ENCODE data around the gene AURKAIP1. TPM values are rescaled to one million over a fixed set of nuclear protein-coding genes. Genes with fewer than 3 reads are reported as not detected.

AURKAIP1 gene
- total RNA-seq, 1 experiment from 2014 or later = 308 TPM

DNA sequence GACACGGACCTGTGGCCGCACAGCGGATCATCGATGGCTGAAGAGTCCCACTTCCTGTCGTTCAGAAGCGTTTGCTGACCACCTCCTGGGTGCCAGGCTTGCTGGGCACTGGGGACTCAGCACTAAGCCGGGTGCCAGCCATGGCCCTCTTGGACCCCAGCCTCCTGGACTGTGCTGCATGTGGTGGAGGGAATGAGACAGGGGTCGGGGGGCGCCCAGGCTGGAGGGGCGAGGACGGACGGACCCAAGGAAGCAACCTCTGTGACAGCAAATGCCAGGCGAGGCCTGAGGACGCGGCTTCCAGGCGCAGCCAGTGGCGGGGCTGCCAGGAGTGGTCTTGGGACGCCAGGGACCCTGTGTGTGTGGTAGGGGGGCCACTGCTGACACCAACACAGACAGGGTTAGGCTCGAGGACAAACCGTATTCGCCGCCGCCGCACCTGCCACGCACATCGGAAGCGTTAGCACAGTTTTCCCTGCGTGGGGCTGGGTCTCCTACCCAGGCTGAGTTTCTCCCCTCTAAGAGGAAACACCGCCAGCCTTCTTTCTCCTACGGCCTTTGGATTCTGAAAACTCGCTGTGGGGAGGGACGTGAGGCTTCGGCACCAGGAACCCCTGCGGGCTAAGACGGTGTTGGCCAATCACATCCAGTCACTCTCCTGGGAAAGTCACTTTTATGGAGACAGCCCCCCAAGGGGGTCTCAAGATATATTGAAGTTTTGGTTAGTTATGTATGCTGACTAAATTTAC lies 13.6 kb downstream of the AURKAIP1 start:
- no peak for DNase-seq (ENCODE audit: low read depth)

DNA sequence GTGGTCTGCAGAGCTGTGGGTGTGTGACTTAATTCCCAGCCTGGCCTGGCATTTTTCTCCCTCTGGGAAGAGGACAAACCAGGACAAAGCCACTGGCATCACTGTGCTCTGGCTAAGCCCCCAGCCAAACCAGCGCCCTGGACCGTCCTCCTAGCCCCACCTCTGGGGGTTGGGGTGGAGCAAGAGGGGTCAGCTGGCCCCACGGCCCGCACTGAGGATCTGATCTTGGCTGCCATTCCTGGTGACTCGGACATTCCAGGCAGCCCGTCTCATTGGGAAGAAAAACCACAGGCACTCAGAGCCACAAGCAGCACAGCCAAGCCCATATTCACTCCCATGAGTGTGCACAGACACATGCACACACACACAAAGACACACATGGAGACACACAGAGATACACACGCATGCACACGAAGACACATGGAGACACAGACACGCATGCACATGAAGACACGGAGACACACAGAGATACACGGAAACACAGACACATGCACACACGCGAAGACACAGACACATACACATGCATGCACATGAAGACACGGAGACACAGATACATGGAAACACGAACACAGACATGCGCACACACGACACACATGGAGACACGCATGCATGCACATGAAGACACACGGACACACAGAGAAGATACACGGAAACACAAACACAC lies 14.4 kb downstream of the AURKAIP1 start:
- peak; percentile 94 for DNase-seq (ENCODE audit: low read depth)

DNA sequence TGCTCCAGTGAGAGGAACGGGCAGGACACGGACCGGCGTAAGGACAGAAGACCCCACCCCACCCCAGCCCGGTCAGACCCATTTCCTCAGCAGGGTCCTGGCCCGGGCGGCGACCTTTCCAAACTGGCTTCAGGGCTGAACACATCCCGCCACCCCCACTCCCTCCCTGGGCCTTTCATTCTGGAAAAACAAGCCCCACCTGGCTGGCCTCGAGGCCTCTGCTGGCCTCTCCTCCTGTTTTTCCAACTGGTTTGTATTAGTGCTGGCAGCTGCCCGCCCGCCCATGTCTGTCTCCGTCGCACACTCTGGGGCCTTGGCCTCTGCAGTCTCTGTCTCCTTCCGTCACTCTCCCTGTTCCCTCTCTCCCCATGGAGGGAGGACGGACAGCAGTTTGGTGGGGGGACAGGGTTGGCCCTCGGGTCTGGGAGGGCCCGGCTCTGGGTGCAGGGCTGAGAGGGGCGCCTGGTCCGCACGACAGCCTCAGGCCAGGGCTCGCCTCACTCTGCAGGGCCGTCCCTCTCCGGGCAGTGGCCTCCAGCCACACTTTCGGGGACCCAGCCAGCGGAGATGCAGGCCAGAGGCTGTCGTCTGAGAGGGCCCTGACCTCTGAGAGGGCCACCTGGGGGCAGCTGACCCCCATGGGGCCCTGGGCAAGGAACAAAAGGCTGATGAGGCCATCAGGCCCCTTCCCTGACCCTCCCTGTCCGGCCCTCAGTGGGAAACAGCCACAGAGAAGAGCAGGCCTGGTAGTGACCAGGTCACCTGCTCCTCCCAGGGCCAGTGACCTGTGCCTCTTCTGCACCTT lies 15.1 kb downstream of the AURKAIP1 start:
- peak; percentile 69 for DNase-seq (ENCODE audit: low read depth)

DNA sequence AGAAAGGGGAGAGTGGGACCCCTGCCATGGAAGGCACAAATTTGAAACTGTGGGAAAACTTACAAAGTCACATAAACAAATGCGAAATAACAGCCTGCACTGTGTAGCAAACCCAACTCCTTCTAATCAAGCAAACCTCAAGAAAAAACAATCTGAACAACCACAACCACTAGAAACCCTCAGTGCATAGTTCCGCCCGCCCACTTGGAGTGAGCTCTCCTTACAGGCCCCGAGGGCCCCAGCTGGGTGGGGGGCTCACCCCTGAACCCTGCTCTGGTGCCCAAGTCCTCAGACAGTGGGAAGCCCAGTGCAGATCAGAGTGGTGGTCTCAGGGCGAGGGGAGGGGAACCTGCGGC lies 15.7 kb downstream of the AURKAIP1 start:
- peak; percentile 64 for DNase-seq (ENCODE audit: low read depth)

DNA sequence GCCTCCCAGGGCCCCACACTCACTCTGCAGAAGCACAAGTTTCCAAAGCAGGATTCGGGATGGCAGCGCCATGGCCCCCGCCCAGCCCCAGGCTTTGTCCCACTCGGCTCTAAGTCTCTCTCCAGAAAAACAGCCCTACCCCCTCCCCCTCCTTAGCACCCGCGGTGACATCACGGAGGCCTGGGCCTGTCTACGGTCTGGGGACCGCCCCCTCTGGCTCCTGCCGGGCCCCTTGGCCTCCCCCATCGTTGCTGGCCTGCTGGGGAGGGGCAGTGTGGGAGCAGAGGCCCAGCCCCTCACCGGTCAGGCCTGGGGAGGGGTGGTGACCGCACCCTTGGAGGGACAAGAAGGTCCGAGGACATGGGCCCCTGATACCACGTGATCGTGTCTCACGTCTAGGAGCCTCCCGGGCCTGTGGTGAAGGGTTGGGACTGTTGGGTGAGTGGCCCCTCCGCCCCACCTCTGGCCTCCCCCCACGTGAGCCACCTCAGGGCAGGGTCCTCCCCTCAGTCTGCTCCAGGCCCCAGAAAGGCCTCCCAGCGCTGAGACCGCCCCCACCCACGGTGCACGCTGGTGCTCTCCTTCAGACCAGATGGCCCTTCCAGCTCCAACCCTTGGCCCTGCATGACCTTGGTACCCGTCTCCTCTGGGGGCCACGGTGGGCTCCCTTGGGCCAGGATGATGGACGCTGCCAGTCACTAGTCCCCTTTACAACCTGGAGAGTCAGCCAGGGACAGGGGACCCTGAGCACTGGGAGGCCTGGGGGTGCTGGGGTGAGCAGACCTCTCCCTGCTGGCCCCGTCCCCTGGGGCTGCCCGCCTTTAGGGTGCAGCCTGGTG lies 16.4 kb downstream of the AURKAIP1 start, which contains the start of gene MXRA8:
Gene MXRA8 (minus strand): TSS at position 123 of the 839 bp plus-strand sequence. CDS start 51 bp downstream, at position 72.
- DNase-seq (ENCODE audit: low read depth) = no peak

DNA sequence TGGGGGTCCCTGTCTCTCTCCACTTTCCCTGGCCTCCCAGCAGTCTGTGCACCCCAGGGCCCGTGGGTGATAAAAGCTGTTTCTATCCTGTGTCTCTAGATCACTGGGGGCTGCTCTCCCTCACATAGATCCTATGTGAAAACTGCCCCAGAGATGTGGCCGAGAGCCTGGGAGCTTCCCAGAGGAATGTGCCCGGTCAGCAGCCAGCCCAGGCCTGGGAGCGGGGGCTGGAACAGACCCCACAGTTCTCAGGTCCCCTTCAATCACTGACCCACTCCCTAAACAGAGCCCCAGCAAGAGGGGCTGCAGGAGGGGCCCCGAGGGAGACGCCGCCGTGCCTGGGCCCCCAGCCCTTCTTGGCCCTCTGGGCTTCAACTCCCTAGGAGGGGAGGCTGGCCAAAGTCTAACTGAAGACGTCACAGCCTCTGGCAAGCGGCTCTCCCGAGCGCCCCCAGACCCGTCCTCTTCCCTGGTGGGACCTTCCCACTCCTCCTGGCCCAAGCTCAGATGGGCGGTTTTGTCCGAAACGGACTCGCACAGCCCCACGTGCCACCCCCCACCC lies 17.1 kb downstream of the AURKAIP1 start:
- no peak for DNase-seq (ENCODE audit: low read depth)

DNA sequence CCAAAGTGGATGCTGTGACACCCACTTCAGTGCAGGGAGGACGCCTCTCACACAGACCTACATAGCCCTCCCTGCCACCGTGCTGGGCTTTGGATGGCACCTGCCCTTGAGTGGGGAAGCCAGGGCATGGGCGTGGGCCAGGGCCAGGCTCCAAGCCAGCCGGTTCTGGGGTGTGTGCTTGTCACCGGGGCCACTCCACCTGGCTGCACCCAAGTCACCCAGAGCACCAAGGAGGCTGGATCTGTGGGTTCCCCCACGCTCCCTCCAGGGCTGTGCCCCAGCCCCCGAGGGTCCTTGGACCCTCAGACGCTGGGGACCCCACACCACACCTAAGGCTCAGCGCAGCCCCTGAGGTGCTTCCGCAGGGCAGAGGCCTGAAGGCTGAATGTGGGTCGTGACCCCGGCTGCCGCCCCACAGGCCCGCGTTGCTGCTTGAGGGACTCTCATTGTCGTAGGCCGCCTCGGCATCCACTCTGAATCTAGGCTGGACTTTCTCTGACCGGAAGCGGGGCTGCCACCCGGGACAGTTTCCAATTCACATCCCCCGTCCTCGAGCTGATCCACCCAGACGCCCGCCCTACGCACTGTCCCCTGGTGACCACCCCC lies 18.1 kb downstream of the AURKAIP1 start:
- no peak for DNase-seq (ENCODE audit: low read depth)

DNA sequence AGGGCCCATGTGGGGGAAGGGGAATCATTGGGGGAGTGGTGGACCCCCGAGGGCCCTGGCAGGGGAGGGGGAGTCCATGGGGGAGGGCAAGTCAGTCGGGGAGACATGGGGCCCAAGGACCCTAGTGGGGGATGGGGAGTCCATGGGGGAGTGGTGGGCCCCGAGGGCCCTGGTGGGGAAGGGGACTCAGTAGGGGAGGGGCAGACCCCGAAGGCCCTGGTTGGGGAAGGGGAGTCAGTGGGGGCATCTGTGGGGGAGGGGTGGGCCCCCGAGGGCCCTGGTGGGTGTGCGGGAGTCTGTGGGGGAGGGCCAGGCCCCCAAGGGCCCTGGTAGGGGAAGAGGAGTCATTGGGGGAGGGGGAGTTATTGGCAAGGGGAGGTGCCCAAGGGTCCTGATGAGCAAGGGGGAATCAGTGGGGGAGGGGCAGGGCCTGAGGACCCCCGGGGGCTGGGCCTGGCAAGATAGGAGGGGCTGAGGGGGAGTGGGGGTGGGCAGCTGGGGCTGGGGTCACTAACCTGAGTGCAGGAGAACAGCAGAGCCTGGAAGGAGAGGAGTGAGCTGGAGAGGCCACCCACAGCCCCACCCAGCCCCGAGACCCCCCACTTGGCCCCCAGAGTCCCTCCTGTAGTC lies 18.7 kb downstream of the AURKAIP1 start:
- no peak for DNase-seq (ENCODE audit: low read depth)

DNA sequence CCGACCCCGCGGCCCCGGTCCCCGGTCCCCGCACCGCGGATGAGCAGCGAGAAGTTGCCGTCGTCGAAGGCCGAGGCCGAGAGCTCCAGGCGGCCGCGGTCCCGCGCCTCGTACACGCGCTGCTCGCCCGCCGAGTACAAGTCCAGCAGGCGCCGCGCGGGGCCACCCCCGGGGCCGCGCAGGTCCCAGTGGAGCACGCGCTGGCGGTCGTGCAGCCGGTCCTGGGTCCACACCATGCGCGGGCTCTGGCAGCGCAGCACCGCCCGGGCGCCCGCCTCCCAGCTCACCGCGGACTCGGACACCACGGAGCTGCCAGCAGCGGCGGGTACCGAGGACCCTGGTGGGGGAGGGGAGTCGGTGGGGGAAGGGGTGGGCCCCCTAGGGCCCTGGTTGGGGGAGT lies 19.6 kb downstream of the AURKAIP1 start:
- DNase-seq (ENCODE audit: low read depth) = no peak

DNA sequence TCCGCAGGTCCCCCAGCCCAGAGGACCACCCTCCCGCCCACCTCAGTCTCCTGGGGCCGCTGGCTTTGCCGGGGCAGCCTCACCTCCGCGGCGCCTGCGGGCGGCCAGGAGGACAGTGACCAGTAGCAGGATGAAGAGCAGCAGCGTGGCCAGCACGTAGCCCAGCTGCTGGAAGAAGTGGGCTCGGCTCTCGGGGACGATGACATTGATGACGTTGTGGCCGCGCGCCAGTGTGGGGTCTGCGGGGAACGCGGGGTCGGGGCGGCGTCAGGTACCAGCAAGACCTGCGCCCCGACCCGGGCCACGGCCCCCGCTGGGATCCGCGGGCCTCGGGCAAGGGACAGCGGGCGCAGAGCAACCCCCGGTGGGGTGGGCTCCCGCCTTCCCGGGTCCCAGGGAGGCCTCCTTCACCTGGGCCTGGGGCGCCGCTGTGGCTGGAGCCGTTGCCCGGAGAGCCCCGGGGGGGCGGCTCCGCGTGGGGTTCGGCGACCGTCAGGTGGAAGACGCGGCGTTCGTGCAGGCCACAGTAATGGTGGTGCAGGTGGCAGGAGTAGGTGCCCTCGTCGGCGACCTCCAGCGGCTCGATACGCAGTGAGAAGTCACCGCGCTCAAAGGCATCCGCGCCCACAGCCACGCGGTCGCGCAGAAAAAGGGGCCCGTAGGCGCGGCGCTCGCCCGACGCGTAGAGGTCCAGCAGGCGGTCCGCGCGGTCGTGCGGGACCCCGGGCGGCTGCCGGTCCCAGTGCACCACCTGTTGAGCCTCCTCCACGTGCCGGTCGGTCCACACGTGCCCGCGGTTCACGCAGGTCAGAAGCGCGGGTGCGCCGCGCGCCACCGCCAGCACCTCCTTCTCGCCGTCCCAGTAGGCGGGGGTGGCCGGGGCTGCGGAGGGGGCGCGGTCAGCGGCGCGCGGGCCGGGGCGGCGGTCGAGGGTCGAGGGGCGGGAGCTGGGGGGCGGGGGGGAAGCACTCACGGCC lies 20.4 kb downstream of the AURKAIP1 start:
- no peak for DNase-seq (ENCODE audit: low read depth)

DNA sequence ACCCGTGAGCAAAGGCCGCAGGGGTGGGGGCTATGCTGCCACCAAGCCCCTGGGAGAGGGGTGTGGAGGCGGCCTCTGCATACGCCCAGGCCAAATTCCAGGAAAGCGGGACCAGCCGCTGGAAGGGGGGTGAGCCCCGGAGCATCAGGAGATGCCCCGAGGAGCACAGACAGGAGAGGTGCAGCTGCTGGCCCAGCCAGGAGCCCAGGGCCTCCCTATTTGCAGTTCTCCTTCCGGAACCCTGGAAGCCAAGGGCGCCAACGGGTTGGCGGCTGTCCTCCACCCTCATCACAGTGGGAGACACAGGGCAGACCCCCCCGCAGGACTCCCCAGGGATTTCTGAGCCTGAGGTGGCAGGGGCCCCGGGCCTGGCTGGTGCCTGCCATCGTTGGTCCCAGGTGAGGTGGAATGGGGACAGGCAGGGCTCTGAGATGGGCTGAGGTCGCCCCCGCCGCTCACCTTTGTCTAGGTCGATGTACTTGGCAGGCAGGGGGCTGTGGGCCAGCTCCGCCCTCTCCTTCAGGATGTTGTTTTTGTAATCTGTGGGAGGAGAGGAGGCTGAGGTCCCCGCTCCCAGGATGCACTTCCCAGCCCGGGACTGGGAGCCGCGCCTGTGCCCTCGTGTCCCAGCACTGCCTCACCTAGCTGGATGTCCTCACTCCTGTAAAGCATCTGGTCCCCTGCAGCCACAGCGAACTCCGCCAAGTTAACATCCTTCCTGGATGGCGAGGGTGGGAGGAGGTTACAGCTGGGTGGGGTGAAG lies 21.4 kb downstream of the AURKAIP1 start:
- no peak for DNase-seq (ENCODE audit: low read depth)

DNA sequence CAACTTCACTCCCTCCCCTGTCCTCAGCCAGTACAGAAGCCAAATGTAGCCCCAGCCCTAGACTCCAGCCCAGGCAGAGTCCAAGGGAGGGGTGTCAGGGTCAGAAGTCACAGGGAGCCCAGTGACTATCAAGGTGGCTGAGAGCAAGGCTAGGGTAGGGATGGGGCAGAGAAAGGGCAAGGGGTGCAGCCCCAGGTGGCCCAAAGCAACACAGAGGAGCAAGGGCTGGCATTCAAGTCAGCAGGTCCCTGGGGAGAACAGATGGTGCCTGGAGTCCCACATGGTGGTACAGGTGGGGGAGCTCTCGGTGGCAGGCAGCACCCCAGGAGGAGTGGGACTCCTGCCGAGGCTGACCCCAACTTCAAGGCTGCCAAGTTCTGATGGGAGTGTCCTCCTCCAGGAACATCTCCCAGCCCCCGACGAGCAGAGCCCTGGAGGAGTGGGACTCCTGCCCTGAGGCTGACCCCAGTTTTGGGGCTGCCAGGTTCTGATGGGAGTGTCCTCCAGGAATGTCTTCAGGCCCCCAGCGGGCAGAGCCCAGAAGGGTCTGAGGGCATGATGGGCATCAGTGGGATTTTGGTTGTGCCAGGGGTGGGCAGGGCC lies 22.1 kb downstream of the AURKAIP1 start:
- no peak for DNase-seq (ENCODE audit: low read depth)

DNA sequence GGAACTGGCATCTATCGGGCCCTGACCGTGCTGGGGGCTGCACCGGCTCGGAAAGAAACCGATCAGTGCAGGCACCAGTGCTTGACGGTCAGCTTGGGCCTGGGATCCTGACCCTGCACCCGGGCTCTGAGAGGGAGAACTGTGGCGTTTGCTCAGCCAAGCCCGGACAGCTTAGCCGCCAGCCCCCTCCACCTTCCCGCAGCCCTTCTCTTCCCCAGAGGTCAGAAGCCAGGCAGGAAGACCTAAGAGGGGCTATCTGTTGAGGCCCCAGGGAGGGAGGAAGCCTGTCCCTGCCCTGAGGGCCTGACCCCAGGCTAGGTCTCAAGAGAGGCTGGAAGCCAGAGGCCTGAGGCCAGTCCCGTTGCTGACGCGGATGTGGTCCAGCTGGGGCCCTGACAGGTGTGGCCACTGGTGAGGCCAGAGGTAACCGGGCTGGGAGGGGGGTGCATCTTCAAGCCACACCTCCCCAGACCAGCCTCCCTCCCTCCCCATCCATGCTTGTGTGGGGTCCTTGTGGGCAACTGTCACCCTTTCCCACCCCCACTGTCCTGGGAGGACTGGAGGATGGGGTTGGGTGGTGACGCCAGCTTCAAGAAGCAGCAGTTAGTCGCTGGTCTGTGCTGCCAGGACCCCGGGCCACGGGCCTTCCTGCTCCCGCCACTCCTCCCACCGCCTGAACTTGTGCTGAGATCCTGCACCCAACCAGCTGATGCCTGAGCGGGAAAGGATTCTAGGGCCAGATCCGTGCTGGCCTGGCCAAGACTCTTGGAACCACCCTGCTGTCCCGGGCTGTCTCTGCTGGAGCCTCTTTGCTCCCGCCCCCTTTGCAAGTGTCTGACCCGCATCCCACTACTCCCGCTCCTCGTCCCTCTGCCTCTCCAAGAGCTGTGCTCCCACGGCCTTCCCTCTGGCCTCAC lies 23.2 kb downstream of the AURKAIP1 start:
- DNase-seq (ENCODE audit: low read depth) = no peak

DNA sequence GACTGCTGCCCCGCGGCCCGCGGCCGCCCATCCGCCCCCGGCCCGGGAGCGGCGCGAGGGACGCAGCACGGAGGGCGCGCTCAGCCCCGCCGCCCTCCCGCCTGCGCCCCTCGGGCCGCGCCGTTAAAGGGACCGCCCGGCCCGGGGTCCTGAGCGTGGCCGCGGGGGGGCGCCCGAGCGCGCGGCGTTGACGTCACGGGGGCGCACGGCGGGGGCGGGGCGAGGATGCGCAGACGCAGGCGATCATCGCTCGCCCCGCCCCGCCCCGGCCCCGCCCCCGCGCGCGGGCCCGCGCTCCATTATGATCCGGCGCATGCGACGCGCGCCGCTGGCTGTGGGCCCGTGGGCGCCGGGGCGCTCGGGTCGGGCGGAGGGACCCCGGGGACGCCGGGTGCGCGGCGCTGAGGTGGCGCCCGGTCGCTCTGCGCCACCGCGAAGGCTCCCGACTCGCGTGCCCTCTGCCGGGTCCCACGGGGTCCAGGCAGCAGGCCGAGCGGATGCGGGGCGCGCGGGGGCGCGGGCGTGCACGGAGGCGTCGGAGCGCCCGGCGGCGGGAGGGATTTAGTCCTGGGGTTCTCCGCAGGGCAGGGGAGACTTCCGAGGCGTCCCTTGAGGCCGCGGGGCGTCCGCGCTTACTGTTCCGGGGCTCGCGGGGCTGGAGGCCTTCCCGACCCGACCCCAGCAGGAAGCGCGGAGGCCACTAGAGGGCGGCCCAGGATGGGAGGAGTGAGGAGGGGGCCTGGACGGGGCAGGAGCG lies 25.6 kb downstream of the AURKAIP1 start, which contains the start of gene DVL1:
Gene DVL1 (minus strand): TSS at position 163 of the 757 bp plus-strand sequence. CDS start 353 bp downstream, outside the sequence.
- peak; percentile 77 for DNase-seq (ENCODE audit: low read depth)

DNA sequence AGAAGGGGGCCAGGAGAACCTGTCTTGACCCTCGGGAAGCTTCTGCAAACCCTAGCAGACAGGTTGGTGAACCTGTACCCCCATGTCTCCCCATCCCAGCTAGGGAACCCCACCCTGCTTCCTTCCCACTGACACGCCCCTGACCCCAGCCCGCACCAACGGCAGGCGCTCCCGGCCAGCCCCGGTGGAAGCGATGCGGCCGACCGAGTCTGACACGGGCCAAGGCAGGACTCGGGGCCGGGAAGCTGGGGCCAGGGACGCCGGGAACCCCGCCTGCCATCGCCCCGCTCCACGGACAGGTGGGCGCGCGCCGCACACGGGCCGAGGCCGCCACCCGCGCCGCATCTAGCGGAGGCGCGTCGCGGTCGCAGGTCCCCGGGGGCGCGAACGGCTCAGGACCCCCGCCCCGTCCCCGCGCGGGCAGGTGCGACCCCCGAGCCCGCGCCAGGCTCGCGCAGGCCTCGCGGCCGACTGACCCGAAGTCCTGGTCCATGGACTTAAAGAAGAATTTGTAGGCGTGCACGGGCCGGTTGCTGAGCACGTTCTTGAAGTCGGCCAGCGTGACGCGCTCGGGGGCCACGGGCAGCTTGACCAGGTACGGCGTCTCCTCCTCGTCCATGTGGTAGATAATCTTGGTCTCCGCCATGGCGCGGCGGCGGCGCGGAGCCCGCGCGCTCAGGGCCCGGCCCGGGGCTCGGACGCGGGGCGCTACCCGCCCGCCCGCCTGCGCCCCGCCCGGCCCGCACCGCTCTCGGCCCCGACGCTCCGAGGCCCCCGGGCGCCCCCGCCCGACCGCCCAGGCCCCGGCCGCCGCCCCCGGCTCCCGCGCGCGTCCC lies 26.4 kb downstream of the AURKAIP1 start:
- peak; percentile 54 for DNase-seq (ENCODE audit: low read depth)

All from Daoy (cell line).